DND-41 (cell line): ENCODE data around the gene HOXA9.

Source experiments
- ATAC-seq: fragments of 200-7000 bp; cut with Tn5 transposase; 3 replicates; pipeline ENCODE4 v1.9.1; 2021; ENCODE audit warnings: low read depth; ENCODE audit not compliant: insufficient read depth
- DNase-seq: peaks from one replicate; pipeline ENCODE4 v3.0.0-alpha.2; 2020
- H2AFZ ChIP-seq: 2 replicates; pipeline ENCODE4 v1.6.0; 2012; ENCODE audit warnings: low read depth, low read length
- H3K27ac ChIP-seq: 2 replicates; pipeline ENCODE4 v1.5.1; 2012; ENCODE audit warnings: low read length, inconsistent platforms
- H3K27me3 ChIP-seq: fragments of 200-600 bp; sonication (generic); 2 replicates; pipeline ENCODE4 v1.6.0; 2012; ENCODE audit warnings: low read length, mild to moderate bottlenecking, inconsistent platforms; ENCODE audit not compliant: insufficient read depth, poor library complexity
- H3K36me3 ChIP-seq: 2 replicates; pipeline ENCODE4 v1.5.1; 2012; ENCODE audit warnings: low read length, inconsistent platforms; ENCODE audit not compliant: insufficient read depth
- H3K4me1 ChIP-seq: 2 replicates; pipeline ENCODE4 v1.5.1; 2012; ENCODE audit warnings: mild to moderate bottlenecking, low read length; ENCODE audit not compliant: insufficient read depth
- H3K4me2 ChIP-seq: 2 replicates; pipeline ENCODE4 v1.6.0; 2012; ENCODE audit warnings: mild to moderate bottlenecking, moderate library complexity, low read length, inconsistent platforms; ENCODE audit not compliant: insufficient read depth
- H3K4me3 ChIP-seq, 2 experiments: fragments of 200-600 bp in 1 of 2; shearing (Covaris generic) in 1 of 2; 2 replicates each; pipeline ENCODE4 v1.5.1; 2012 to 2016; ENCODE audit warnings: inconsistent platforms in 2 of 2, low read length in 2 of 2, mild to moderate bottlenecking in 2 of 2, low read depth in 1 of 2, moderate library complexity in 1 of 2
- H3K79me2 ChIP-seq: 2 replicates; pipeline ENCODE4 v1.6.0; 2012; ENCODE audit warnings: low read length, inconsistent platforms; ENCODE audit not compliant: insufficient read depth
- H3K9ac ChIP-seq: 2 replicates; pipeline ENCODE4 v1.6.0; 2012; ENCODE audit warnings: low read depth, mild to moderate bottlenecking, inconsistent platforms, low read length, moderate library complexity
- H3K9me3 ChIP-seq: 2 replicates; pipeline ENCODE4 v1.5.1; 2012; ENCODE audit warnings: low read length, moderate library complexity, mild to moderate bottlenecking, inconsistent platforms; ENCODE audit not compliant: insufficient read depth, severe bottlenecking
- H4K20me1 ChIP-seq: 2 replicates; pipeline ENCODE4 v1.6.0; 2012; ENCODE audit warnings: low read length; ENCODE audit not compliant: insufficient read depth
- EZH2 ChIP-seq: IDR thresholded peaks from 3 replicates; pipeline ENCODE4 v1.6.1; 2012; ENCODE audit warnings: borderline replicate concordance, low read depth, mild to moderate bottlenecking, moderate library complexity, low read length, inconsistent platforms; ENCODE audit not compliant: severe bottlenecking
- TF ChIP-seq, protein P1 (sequence below): IDR thresholded peaks from 2 replicates; pipeline ENCODE4 v1.5.1; 2012; ENCODE audit warnings: borderline replicate concordance, low read length, moderate library complexity, mild to moderate bottlenecking; ENCODE audit not compliant: poor library complexity, severe bottlenecking; ENCODE audit errors: extremely low read depth

Gene HOXA9

DNA sequence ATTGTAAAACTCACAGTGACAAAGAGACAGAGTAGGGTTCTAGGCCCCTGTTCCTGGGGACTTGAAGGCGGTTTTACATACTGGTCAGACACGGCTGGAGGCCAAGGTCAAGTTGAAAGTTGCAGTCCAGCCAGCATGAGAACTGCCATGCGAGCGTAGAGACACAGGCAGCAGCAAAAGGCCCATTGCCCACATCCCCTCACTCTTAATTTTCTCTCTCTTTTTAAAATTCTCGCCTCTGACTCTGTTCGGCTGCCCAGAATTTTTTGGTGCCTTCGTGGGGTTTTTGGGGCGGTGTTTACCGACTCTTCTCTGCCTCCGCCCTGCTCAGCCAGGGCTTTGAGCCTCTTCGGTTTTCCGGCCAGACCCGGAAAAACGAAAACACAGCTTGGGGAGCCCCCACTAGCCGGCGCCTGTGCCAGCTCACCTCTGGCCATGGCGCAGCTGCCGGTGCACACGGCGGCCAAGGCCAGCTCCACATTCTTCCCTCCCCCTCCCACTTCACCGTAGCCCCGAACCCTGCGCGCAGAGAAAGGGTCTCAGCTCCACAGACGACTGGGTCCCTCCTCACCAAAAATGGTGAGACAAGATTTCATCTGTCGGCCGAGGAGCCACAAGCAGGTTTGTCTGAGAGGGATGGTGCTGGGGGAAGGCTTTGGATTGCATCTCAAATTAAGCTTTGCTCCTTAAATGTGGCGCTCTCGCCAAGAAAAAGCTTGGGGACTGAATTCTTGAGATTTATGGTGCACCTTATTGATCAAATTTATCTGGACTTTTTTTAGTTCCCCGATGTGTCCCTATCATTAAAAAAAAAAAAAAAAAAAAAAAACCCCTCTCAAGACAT is 36.9 kb upstream of the HOXA9 start:
- H3K4me3 ChIP-seq: no peak overlapping the region
- DNase-seq (no peak), ATAC-seq (no peak)
- H2AFZ ChIP-seq: no peak overlapping the region
- no peaks in the 10 kb centered on the region for H3K9me3 ChIP-seq
- no peaks in the 10 kb centered on the region for H4K20me1 ChIP-seq
- peaks cover 30% of the 10 kb centered on the region for H3K4me1 ChIP-seq
- H3K79me2 ChIP-seq: no peaks in the 10 kb centered on the region
- no peak overlapping the region for H3K9ac ChIP-seq
- H3K4me2 ChIP-seq: no peak overlapping the region
- TF ChIP-seq, protein P1, sequence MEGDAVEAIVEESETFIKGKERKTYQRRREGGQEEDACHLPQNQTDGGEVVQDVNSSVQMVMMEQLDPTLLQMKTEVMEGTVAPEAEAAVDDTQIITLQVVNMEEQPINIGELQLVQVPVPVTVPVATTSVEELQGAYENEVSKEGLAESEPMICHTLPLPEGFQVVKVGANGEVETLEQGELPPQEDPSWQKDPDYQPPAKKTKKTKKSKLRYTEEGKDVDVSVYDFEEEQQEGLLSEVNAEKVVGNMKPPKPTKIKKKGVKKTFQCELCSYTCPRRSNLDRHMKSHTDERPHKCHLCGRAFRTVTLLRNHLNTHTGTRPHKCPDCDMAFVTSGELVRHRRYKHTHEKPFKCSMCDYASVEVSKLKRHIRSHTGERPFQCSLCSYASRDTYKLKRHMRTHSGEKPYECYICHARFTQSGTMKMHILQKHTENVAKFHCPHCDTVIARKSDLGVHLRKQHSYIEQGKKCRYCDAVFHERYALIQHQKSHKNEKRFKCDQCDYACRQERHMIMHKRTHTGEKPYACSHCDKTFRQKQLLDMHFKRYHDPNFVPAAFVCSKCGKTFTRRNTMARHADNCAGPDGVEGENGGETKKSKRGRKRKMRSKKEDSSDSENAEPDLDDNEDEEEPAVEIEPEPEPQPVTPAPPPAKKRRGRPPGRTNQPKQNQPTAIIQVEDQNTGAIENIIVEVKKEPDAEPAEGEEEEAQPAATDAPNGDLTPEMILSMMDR: no peak
- no peak for TF ChIP-seq EZH2
- no peak overlapping the region for H3K27ac ChIP-seq
- peaks cover 29% of the 10 kb centered on the region for H3K27me3 ChIP-seq
- no peaks in the 10 kb centered on the region for H3K36me3 ChIP-seq

- no peaks in the 10 kb centered on the region for H3K79me2 ChIP-seq
- ATAC-seq: no peak
- no peaks in the 10 kb centered on the region for H3K9me3 ChIP-seq
- peaks cover 30% of the 10 kb centered on the region for H3K4me1 ChIP-seq
- TF ChIP-seq, protein P1: no peak
- no peak overlapping the region for H2AFZ ChIP-seq
- peaks cover 29% of the 10 kb centered on the region for H3K27me3 ChIP-seq
- H3K4me3 ChIP-seq: no peak overlapping the region
- no peak overlapping the region for H3K4me2 ChIP-seq
- no peak for DNase-seq
- H4K20me1 ChIP-seq: no peaks in the 10 kb centered on the region
- no peak overlapping the region for H3K27ac ChIP-seq
- no peak overlapping the region for H3K9ac ChIP-seq
- H3K36me3 ChIP-seq: no peaks in the 10 kb centered on the region
Measured at GRCh38 chr7:27201580-27202017, 36.3 kb upstream of the HOXA9 start.

GRCh38 chr7:27200761-27201579 is 35.6 kb upstream of the HOXA9 start:
- Histone ChIP-seq H3K4me2 (peak overlapping the region; percentile 82), H4K20me1 (no peaks in the 10 kb centered on the region), H3K9ac (peak overlapping the region; percentile 57), H3K27ac (no peak overlapping the region), H3K27me3 (peaks cover 26% of the 10 kb centered on the region), H2AFZ (peak overlapping the region; percentile 88), H3K9me3 (no peaks in the 10 kb centered on the region), H3K4me3 (peak overlapping the region in 1 of 2 experiments; percentile 78; a peak in 2 of 4 replicates), H3K36me3 (no peaks in the 10 kb centered on the region), H3K79me2 (no peaks in the 10 kb centered on the region), H3K4me1 (peaks cover 34% of the 10 kb centered on the region)
- DNase-seq: no peak
- TF ChIP-seq, protein P1: no peak
- no peak for TF ChIP-seq EZH2
- no peak for ATAC-seq
